Adrenal gland (tissue), 5 donors: ENCODE data around the gene ZNF681.

ENCODE experiments used
- POLR2A ChIP-seq, 2 donors: fragments of 450-650 bp; IDR thresholded peaks; one replicate each; pipeline ENCODE4 v1.6.1; 2017; ENCODE audit warnings: antibody characterized with exemption in 2 of 2, mild to moderate bottlenecking in 2 of 2, moderate library complexity in 1 of 2
- TF ChIP-seq, protein P1 (sequence below), 6 experiments: fragments of 450-650 bp in 4 of 6; fragments of 200-600 bp in 2 of 6; sonication (generic) in 1 of 6; IDR thresholded peaks; 1 replicate in 5 of 6; 2 replicates in 1 of 6; pipeline versions ENCODE4 v1.5.1 to v1.8.0; 2016 to 2021; ENCODE audit warnings: antibody characterized with exemption in 6 of 6, mild to moderate bottlenecking in 2 of 6, moderate library complexity in 1 of 6
- donor health status: DM: no; HTN: no; CAD: no.

DNA sequence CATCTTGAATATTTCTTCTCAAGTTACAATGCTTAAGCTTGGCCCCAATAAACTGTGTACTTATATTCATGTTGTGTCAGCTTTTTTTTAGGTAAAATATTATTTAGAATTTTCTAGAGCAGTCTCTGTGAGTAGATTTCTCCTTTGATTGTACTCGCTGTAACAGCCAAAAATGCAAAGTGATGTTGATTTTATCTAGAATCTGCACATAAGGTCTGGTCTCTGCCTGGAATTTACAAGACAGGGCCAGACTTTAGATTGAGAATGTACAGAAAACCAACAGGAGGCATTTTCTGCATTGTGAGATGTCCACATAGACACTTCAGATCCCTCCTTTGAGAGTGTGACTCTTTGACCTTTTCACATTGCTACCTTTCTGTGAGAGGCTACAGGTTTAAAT lies 43.1 kb upstream of the ZNF681 start:
- TF ChIP-seq, protein P1, sequence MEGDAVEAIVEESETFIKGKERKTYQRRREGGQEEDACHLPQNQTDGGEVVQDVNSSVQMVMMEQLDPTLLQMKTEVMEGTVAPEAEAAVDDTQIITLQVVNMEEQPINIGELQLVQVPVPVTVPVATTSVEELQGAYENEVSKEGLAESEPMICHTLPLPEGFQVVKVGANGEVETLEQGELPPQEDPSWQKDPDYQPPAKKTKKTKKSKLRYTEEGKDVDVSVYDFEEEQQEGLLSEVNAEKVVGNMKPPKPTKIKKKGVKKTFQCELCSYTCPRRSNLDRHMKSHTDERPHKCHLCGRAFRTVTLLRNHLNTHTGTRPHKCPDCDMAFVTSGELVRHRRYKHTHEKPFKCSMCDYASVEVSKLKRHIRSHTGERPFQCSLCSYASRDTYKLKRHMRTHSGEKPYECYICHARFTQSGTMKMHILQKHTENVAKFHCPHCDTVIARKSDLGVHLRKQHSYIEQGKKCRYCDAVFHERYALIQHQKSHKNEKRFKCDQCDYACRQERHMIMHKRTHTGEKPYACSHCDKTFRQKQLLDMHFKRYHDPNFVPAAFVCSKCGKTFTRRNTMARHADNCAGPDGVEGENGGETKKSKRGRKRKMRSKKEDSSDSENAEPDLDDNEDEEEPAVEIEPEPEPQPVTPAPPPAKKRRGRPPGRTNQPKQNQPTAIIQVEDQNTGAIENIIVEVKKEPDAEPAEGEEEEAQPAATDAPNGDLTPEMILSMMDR (IDR thresholded peaks at IDR 0.05): no peak
- TF ChIP-seq POLR2A (IDR thresholded peaks at IDR 0.05): no peak
